Retina (tissue), 1 donor: ENCODE measurements around the gene S100A6.
A peak's percentile ranks its signal among the peaks of the same experiment; 100 is the strongest.
"Not testable (repeated sequence)": the region's sequence is repeated elsewhere in the genome, so short reads cannot be mapped to it uniquely, and the experiment has no call there.

ENCODE experiments used
- DNase-seq: peaks from one replicate; pipeline ENCODE4 v3.0.0-alpha.2; 2016

S100A6 gene

GRCh38 chr1:153563483-153563901 is 27.7 kb upstream of the S100A6 start:
- DNase-seq = no peak

DNA sequence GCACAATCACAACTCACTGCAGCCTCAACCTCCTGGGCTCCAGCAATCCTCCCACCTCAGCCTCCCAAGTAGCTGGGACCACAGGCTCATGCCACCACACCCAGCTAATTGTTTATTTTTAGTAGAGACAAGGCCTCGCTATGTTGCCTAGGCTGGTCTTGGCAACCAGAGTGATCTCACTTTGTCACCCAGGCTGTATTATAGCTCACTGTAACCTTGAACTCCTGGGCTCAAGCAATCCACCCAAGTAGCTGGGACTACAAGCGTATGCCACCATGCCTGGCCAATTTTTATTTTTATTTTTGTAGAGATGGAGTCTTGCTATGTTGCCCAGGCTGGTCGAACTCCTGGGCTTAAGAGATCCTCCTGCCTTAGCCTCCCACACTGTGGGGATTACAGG is 26.2 kb upstream of the S100A6 start:
- not testable (repeated sequence) for DNase-seq

DNA sequence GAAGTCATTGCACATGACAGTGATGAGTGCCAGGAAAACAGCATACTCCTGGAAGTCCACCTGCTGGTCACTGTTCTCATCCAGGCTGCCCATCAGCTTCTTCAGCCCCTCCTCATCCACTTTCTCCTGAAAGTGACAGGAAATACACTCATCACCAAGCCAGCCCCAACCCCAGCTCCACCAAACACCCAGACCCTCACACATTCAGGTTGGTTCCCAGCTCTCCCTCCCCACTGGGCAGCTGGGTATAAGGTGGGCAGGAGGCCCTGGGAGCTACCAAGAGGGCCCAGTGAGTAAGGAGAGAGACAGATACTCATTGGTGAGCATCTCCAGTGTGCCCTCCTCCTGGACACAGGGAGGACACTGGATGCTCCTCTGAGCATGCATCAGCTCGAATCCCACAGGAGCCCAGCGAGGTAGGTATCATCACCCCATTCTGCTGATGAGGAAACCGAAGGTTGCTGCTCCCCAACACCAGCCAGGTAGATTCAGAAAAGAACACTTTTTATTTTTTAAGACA is 25.7 kb upstream of the S100A6 start:
- DNase-seq = no peak

GRCh38 chr1:153560771-153561465 is 25.1 kb upstream of the S100A6 start:
- DNase-seq = no peak

GRCh38 chr1:153560241-153560640 is 24.4 kb upstream of the S100A6 start:
- DNase-seq = no peak

GRCh38 chr1:153557877-153558276 is 22.1 kb upstream of the S100A6 start:
- no peak for DNase-seq

GRCh38 chr1:153556348-153556747 is 20.6 kb upstream of the S100A6 start:
- no peak for DNase-seq

DNA sequence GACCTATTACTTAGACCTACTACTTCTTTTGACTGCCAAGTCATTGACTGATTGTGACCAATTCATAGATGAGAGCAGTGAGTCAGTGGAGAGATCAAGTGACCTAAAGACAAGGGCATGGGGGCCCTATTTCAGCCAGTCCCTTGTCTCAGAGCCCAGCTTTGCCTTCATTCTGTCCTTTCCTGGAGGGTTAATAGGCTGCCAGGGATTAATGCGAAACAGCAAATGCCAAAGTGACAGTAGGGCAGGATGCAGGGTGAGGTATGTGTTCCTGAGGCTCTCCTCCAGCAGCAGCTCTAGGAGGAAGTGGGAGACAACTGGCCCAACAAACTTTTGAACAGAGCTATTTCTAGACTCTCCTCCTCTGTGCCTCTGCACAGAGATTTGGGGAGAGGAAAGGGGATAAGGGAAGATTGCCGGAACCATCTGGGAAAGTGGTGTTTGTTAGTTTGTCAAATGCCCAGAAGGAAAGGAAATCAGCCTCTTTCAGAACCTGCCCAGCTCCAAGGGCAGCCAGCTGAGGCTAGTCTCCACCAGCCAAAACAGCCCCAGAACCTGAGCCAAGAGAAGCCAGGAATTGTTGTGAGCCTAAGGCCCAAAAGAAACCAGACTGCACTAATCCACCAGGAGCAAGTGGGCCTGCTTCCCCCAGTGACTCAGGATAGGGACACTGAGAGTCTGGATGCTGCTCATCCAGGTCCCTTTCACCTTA is 18.2 kb upstream of the S100A6 start:
- no peak for DNase-seq

- no peak for DNase-seq
Observed at GRCh38 chr1:153553096-153553495, 17.3 kb upstream of the S100A6 start.

GRCh38 chr1:153552335-153552734 is 16.5 kb upstream of the S100A6 start:
- DNase-seq = no peak

DNA sequence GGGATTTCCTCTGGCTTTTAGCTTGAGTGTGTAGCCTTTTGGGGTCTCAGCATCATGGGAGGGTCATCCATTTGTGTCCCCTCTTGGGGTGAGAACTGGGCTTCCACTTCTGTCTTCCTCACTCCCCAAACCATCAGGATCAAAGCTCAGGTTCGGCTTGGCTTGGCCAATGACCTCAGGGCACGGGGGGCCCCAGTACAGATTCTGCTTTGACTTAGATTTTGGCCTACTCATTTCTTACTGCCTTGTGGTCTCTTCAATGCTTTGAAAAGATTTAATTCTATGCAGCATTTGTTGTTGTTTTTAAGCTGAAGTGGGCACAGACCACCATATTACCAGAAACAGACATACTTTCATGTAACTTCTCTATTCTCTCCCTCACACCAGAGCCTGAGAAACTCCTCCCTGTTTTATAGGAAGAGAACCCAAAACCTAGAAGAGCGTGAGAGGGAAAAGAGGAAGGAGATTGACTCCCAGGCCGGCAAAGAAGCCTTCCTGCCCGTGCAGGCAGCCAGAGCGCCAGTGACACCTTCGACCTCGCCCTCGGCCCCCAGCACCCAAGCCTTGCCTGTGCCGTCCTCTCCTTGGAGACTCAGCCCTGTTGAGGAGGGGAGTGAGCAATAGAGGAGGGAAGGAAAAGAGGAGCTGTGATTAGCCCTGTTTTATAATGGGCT is 15.2 kb upstream of the S100A6 start:
- DNase-seq = no peak

DNA sequence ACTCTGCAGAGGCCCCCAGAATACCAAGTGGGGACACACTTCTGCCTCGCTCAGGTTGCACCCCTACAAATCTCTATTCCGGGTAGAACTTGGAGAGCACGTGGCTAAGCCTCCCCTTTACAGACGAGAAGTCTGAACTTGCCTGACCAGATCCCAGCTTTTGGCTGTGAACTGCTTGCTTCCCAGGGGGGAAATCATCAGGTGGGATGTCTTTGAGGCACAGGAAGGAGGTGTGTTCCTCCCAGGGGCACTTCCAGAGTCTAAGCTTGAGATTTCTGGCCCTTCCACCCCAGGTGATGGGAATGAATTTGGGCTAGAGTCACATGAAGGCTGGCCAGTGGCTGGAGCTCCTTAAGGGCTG is 14.6 kb upstream of the S100A6 start:
- no peak for DNase-seq

- no peak for DNase-seq
Observed at GRCh38 chr1:153549741-153550397, 14.1 kb upstream of the S100A6 start.

GRCh38 chr1:153548722-153549688 is 13.2 kb upstream of the S100A6 start, which contains the start of gene S100A3:
Gene S100A3, minus strand, starts transcription at chr1:153549258. Its CDS starts 773 bp downstream, at chr1:153548485.
- no peak for DNase-seq

DNA sequence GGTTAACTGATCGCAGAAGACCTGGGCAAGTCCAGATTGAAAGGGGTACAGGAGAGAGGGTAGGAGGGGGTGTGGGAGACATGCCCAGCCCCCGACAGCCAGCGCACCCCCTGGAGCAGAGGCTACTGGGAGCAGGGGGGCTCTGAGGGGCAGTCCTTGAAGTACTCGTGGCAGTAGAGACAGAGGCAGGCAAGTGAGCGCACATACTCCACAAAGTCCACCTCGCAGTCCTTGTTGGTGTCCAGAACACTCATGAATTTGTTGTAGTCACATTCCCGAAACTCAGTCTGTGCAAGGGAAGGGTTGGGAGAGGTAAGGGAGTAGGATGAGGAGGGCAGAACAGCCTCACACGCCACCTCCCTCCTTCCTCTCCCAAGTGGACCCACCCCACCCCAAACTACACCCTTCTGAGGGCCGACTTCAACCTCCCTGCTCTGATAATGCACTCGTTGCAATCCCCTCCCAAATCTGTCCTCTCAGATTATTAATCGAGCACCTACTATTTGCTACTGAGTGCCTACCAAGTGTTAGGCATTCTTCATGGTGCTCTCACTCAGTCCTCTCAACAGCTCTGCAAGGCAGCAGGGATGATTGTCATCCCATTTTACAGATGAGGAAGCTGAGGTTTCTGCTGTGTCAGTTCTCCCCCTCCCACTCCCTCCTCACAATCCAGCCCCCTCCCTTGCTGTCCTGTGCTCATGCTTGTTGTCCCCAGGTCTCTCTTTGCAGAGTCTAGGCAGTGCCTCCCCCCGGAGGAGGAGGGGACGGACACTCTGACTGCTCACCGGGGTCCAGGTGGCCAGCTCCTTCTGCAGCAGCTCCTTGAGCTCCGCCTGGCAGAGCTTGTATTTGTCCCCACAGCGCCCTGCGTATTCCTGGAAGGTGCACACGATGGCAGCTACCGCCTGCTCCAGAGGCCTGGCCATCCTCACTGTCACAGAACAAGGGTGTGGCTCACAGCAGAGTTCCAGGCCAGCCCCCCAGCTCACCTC is 12.1 kb upstream of the S100A6 start:
- no peak for DNase-seq

DNA sequence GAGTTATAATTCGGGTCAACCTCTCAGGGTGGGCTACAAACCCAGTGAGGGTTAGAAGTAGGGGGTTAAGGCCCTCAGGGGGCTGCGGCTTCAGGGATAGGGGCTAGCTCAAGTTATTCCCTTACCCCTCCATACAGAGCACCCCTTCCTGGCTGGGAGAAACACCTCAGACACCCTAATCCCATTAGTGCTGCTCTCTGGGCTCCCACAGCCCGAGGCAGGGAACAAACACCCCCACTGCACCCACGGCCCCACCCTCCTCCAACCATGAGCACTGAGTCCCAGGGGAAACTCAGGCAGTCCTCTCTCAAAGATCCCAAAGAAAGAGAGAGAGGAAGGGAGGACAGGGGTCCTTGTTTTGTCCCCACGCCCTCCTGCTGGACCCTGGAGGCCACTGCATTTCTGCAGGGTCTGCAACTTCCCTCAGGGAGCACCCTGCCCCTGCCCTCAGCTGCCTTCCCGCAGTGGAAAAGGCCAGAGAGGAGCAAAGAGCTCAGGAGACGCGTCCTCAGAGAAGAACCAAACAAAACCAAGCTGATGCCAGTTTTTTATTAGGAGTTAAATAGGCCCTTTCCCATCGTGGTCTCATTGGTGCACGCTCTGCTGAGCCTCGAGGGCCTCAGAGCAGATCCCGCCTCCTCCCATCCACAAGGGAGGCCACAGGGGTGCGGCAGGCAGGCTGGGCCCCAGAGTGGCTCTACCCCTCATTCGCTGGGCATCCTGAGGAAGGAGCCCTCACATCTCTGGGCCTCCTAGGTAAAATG is 11.2 kb upstream of the S100A6 start:
- no peak for DNase-seq

GRCh38 chr1:153546371-153546770 is 10.6 kb upstream of the S100A6 start:
- no peak for DNase-seq

- DNase-seq = peak; percentile 80
Observed at GRCh38 chr1:153545067-153546055, 9.6 kb upstream of the S100A6 start, which contains the start of gene S100A4. Gene S100A4, minus strand, starts transcription at chr1:153545806. Its CDS starts 1,012 bp downstream, at chr1:153544794.
